GM20000 (cell line): ENCODE data around the gene XXYLT1.

Experiments
- DNase-seq: peaks from one replicate; pipeline ENCODE4 v3.0.0; 2012; ENCODE audit warnings: low spot score
- CTCF ChIP-seq: IDR thresholded peaks from 2 replicates; pipeline ENCODE4 v1.5.1; 2012; ENCODE audit warnings: mild to moderate bottlenecking, control low read depth; ENCODE audit errors: extremely low read depth, missing control alignments

The XXYLT1 gene

GRCh38 chr3:195255176-195255500 lies 15.8 kb downstream of the XXYLT1 start:
- no peak for DNase-seq
- no peak for TF ChIP-seq CTCF

- no peak for DNase-seq
Measured at GRCh38 chr3:195254454-195255175, 16.3 kb downstream of the XXYLT1 start.

GRCh38 chr3:195253923-195254432 lies 17.0 kb downstream of the XXYLT1 start:
- no peak for TF ChIP-seq CTCF
- DNase-seq = no peak

More at GRCh38 chr3:195254454-195255175, 16.3 kb downstream of the XXYLT1 start:
- TF ChIP-seq CTCF = no peak

GRCh38 chr3:195251336-195252065 lies 19.5 kb downstream of the XXYLT1 start:
- no peak for DNase-seq
- TF ChIP-seq CTCF = no peak

GRCh38 chr3:195250473-195251251 lies 20.3 kb downstream of the XXYLT1 start:
- peak; percentile 4 for TF ChIP-seq CTCF
- peak; percentile 54 for DNase-seq

- DNase-seq = no peak
- no peak for TF ChIP-seq CTCF
Measured at GRCh38 chr3:195249858-195250464, 21.0 kb downstream of the XXYLT1 start.
